Measurements from ENCODE around the gene MINDY4. TPM values are rescaled to one million over a fixed set of nuclear protein-coding genes. Genes with fewer than 3 reads are reported as not detected.

The MINDY4 gene
- total RNA-seq, 2 donors from 2014 or later, result 8.1 to 31.9 TPM

GRCh38 chr7:30880941-30881340, 109.7 kb downstream of the MINDY4 start:
- intact Hi-C loops (cut with DNase I), result no loop called here
- TF ChIP-seq POLR2AphosphoS5 (IDR thresholded peaks at IDR 0.05) (no peak), POLR2A (IDR thresholded peaks at IDR 0.05) (no peak), CTCF (IDR thresholded peaks at IDR 0.05) (no peak)
- 89% methylated on average over 4 of the region's 4 CpGs for WGBS
- Histone ChIP-seq H3K9me3 (no peaks in the 10 kb centered on the region), H3K27ac (no peak overlapping the region), H3K27me3 (replicated peaks; ENCODE audit: insufficient read depth) (no peaks in the 10 kb centered on the region), H3K4me1 (replicated peaks) (no peaks in the 10 kb centered on the region), H3K4me3 (no peak overlapping the region), H3K36me3 (no peaks in the 10 kb centered on the region)
- no peak for DNase-seq (ENCODE audit: low spot score)

GRCh38 chr7:30881448-30881847, 110.2 kb downstream of the MINDY4 start:
- Histone ChIP-seq H3K36me3 (no peaks in the 10 kb centered on the region), H3K9me3 (no peaks in the 10 kb centered on the region), H3K27ac (no peak overlapping the region), H3K4me3 (no peak overlapping the region), H3K27me3 (replicated peaks; ENCODE audit: insufficient read depth) (no peaks in the 10 kb centered on the region), H3K4me1 (replicated peaks) (no peaks in the 10 kb centered on the region)
- intact Hi-C loops (cut with DNase I), result no loop called here
- DNase-seq (ENCODE audit: low spot score), result no peak
- WGBS, result 84% methylated on average over 7 of the region's 7 CpGs
- TF ChIP-seq POLR2A (IDR thresholded peaks at IDR 0.05), result no peak
- TF ChIP-seq CTCF (IDR thresholded peaks at IDR 0.05), result no peak
- TF ChIP-seq POLR2AphosphoS5 (IDR thresholded peaks at IDR 0.05), result no peak

DNA sequence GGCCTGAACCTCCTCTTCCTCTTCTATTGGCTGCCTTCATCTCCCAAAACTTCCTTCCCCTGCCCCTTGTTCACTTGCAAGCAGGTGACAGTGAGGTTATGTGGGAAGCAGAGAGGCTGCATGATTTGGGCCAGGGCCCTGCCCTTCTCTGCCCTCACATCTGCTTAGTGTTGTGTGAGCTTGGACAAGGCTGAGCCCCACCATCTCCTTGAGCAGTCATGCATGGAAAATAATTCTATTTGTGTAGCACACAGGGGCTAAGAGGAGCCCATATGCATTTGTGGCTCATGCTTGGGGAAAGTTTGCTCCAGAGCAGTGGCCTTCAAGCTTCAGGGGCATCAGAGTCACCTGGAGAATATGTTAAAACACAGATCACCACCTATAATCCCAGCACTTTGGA, 113.7 kb downstream of the MINDY4 start:
- TF ChIP-seq POLR2AphosphoS5 (IDR thresholded peaks at IDR 0.05), result no peak
- TF ChIP-seq POLR2A (IDR thresholded peaks at IDR 0.05), result no peak
- TF ChIP-seq CTCF (IDR thresholded peaks at IDR 0.05), result no peak
- Histone ChIP-seq H3K36me3 (no peaks in the 10 kb centered on the region), H3K27ac (no peak overlapping the region), H3K9me3 (no peaks in the 10 kb centered on the region), H3K4me3 (no peak overlapping the region), H3K4me1 (replicated peaks) (no peaks in the 10 kb centered on the region), H3K27me3 (replicated peaks; ENCODE audit: insufficient read depth) (no peaks in the 10 kb centered on the region)
- intact Hi-C loops (cut with DNase I), result no loop called here
- DNase-seq (ENCODE audit: low spot score), result no peak

DNA sequence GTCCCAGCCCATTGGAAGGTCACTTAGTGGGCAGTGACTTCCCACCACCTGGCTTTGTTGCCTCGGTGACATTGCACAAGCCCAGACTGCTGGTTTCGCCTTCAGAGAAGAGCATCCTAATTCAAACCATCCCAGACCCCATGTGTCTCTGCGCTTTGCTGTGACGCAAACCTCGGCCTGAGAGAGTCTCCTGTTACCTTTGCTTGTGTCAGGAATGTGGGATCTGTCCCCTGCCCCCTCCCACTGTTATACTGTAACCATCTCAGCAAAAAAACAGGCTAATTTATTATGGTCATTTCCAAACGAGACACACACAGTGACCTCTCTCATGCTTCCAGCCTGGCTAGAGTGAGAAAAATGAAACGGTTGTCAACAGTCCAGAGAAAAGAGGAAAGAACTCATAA, 115.4 kb downstream of the MINDY4 start:
- Histone ChIP-seq H3K9me3 (no peaks in the 10 kb centered on the region), H3K27me3 (replicated peaks; ENCODE audit: insufficient read depth) (no peaks in the 10 kb centered on the region), H3K4me1 (replicated peaks) (no peaks in the 10 kb centered on the region), H3K4me3 (no peak overlapping the region), H3K36me3 (no peaks in the 10 kb centered on the region), H3K27ac (no peak overlapping the region)
- intact Hi-C loops (cut with DNase I), result no loop called here
- no peak for DNase-seq (ENCODE audit: low spot score)
- no peak for TF ChIP-seq CTCF (IDR thresholded peaks at IDR 0.05)
- no peak for TF ChIP-seq POLR2AphosphoS5 (IDR thresholded peaks at IDR 0.05)
- TF ChIP-seq POLR2A (IDR thresholded peaks at IDR 0.05), result no peak
- 53% methylated on average over 7 of the region's 7 CpGs for WGBS

DNA sequence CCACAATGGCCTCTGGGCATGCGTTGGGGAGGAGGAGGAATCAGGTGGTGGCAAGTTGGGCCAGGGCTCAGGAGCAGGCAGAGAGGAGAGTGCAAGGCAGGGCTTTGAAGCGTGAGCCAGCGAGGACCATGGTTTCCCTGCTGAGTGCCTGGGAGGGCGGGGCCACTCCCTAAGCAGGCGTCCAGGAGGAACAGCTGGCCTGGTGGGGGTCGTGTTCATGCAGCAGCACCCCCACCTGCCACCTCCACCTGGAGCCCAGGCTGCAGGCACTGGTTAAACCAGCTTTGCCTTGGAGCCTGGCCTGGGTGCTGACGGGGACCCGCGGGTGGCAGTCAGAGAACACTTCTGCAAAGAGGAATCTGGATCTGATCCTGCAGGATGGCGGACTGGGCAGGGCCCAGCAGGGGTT, 116.3 kb downstream of the MINDY4 start:
- no peak overlapping the region for H3K4me3 ChIP-seq
- no peak overlapping the region for H3K27ac ChIP-seq
- intact Hi-C loops (cut with DNase I), result no loop called here
- no peaks in the 10 kb centered on the region for H3K4me1 ChIP-seq (replicated peaks)
- TF ChIP-seq POLR2A (IDR thresholded peaks at IDR 0.05), result no peak
- TF ChIP-seq POLR2AphosphoS5 (IDR thresholded peaks at IDR 0.05), result no peak
- no peak for TF ChIP-seq CTCF (IDR thresholded peaks at IDR 0.05)
- H3K36me3 ChIP-seq, result no peaks in the 10 kb centered on the region
- no peaks in the 10 kb centered on the region for H3K9me3 ChIP-seq
- H3K27me3 ChIP-seq (replicated peaks; ENCODE audit: insufficient read depth), result no peaks in the 10 kb centered on the region
- no peak for DNase-seq (ENCODE audit: low spot score)
- WGBS, result 37% methylated on average over 10 of the region's 10 CpGs
